C4-2B (cell line): ENCODE results near the gene NSFL1C.

Source experiments
- ZFX ChIP-seq: fragments of 450-650 bp; IDR thresholded peaks from 2 replicates; pipeline ENCODE4 v1.6.1; 2017
- TF ChIP-seq, protein P1 (sequence below): fragments of 450-650 bp; conservative IDR thresholded peaks from 2 replicates; pipeline ENCODE4 v1.5.1; 2017; ENCODE audit warnings: mild to moderate bottlenecking

DNA sequence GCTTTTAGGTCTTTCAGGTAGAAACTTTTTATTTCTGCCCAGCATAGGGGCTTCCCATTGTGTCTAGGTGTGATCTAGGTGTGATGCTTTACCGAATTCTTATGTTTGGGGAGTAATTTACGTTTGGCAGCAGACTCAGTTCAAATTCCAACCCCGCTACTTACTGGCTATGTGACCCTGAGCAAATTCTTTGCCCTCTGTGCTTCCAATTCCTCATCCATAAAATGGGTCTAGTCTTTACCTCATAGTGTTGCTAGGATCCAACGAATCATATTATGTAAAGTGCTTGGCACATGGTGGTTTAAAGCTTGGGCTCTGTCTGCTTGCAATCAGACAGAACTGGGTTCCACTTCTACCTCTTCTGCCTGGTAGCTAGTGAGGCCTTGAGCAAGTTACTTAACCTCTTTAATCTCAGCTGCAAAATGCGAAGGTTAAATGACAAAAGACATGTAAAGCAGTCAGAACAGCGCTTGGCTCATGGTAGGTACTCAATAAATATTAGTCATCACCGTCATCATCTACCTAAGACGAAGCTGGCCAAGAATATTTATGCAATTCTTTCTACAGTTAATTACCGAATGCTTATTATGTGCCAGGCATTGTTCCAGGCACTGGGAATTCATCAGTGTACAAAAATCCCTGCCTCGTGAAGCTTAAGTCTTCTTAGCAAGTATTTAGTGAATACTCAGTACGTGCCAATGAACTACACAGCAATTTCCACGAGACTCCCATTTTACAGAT is 1.0 kb downstream of the NSFL1C start:
- TF ChIP-seq, protein P1, sequence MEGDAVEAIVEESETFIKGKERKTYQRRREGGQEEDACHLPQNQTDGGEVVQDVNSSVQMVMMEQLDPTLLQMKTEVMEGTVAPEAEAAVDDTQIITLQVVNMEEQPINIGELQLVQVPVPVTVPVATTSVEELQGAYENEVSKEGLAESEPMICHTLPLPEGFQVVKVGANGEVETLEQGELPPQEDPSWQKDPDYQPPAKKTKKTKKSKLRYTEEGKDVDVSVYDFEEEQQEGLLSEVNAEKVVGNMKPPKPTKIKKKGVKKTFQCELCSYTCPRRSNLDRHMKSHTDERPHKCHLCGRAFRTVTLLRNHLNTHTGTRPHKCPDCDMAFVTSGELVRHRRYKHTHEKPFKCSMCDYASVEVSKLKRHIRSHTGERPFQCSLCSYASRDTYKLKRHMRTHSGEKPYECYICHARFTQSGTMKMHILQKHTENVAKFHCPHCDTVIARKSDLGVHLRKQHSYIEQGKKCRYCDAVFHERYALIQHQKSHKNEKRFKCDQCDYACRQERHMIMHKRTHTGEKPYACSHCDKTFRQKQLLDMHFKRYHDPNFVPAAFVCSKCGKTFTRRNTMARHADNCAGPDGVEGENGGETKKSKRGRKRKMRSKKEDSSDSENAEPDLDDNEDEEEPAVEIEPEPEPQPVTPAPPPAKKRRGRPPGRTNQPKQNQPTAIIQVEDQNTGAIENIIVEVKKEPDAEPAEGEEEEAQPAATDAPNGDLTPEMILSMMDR = no peak
- no peak for TF ChIP-seq ZFX
